Activated CD4-positive, alpha-beta T cell treated with anti-CD3 and anti-CD28 coated beads, Interleukin-2, Interleukin-6, amounts not matched to agents 100 ng/mL and 50 ng/mL, durations not matched to agents 16 hours and 8 hours (primary cell): ENCODE results near the gene KLHL36.

Experiments used
- DNase-seq: peaks from one replicate; pipeline ENCODE4 v3.0.0-alpha.2; 2020

KLHL36 gene

DNA sequence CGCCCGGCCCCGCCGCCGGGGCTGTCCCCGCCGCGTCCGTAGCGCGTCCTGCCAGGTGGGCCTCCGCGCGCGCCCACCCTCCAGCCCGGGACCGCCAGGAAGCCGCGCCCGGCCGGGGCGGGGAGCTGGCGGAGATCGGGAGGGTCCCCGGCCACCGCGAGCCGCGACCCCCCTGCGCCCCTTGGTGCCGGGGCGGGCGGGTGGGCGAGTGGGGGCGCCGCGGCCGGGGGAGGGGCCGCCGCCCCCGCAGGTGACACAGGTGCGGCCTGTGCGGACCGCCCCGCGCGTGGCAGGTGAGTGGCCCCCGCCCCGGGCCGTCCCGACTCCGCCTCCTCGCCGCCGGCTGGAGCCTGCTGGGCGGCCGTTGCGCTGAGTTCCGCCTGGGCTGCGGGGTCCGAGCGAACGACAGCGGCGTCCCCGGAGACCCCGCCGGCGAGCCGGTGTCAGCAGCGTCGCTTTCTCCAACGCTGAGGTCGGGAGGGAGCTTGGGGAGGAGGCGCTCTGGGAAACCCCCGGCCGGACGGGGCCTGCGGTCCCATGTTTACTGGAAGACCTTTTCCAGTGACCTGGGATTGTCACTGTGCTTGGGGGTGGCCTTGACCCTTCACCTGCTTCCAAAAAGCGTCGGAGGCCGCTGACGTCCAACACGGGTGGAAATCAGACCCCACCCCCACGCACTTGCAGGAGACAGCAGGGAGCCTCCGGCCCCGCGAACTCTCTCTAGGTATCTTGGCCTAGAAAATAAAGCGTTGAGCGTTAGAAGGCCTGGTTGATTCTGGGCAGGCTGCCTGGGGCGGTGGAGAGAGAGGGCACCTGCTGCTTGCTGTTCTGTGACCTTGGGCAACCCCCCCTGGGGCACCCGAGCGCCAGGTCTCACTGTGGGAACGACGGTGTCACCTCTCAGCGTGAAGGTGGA lies 542 bp downstream of the KLHL36 start:
- peak; percentile 36 for DNase-seq

DNA sequence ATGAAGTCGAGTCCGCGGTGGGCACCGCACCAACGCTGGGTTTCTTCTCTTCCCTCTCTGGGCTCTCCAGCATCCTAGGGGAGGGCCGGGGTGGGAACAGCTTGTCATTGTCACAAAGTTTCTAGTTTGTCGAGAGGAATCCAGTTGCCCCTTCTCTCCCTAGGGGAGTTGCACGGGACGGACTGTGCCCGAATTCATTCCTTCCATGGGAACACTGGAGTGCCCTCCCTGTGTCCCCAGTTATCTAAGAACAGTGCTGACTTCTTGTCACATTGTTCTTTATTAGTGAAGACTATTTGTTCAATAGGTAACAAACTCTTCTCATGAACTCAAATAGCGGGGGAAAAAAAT lies 1.2 kb downstream of the KLHL36 start:
- no peak for DNase-seq

GRCh38 chr16:84650062-84650991 lies 2.0 kb downstream of the KLHL36 start:
- no peak for DNase-seq

GRCh38 chr16:84652566-84652965 lies 4.3 kb downstream of the KLHL36 start:
- peak; percentile 13 for DNase-seq

GRCh38 chr16:84654238-84654637 lies 5.9 kb downstream of the KLHL36 start:
- no peak for DNase-seq

- DNase-seq = no peak
These were observed 6.7 kb downstream of the KLHL36 start for GRCh38 chr16:84654998-84655397.

DNA sequence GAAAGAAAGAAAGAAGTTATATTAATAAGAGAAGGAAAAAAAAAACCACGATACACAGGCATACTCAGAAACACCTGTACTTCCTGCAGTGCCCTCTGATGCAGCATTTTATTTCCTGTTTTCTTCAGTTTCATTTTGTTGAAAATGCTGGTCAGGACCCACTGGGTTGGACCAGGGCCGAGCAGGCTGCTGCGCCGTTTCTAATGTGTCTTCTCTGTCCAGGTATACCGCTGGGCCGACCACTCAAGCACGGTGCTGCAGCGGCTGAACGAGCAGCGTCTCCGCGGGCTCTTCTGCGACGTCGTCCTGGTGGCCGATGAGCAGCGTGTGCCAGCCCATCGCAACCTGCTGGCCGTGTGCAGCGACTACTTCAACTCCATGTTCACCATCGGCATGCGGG lies 8.3 kb downstream of the KLHL36 start:
- no peak for DNase-seq

GRCh38 chr16:84657229-84657837 lies 9.0 kb downstream of the KLHL36 start:
- DNase-seq = no peak

- DNase-seq = no peak
These were observed 10.4 kb downstream of the KLHL36 start for GRCh38 chr16:84658690-84659089.

- no peak for DNase-seq
These were observed 11.5 kb downstream of the KLHL36 start for GRCh38 chr16:84659656-84660300.

GRCh38 chr16:84660973-84661372 lies 12.7 kb downstream of the KLHL36 start:
- no peak for DNase-seq

DNA sequence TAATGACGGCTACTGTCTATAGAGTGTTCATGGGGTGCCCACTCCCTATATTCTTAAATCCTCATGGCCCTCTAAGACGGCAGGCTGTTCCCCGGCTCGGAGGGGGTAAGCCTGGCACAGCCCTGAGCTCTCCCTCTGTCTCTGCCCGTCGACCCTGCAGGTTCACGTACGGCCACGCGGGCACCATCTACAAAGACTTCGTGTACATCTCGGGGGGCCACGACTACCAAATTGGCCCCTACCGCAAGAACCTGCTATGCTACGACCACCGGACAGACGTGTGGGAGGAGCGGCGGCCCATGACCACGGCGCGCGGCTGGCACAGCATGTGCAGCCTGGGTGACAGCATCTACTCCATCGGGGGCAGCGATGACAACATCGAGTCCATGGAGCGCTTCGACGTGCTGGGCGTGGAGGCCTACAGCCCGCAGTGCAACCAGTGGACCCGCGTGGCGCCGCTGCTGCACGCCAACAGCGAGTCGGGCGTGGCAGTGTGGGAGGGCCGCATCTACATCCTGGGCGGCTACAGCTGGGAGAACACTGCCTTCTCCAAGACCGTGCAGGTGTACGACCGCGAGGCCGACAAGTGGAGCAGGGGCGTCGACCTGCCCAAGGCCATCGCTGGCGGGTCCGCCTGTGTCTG lies 13.2 kb downstream of the KLHL36 start:
- DNase-seq = no peak

GRCh38 chr16:84662471-84662870 lies 14.2 kb downstream of the KLHL36 start:
- no peak for DNase-seq

DNA sequence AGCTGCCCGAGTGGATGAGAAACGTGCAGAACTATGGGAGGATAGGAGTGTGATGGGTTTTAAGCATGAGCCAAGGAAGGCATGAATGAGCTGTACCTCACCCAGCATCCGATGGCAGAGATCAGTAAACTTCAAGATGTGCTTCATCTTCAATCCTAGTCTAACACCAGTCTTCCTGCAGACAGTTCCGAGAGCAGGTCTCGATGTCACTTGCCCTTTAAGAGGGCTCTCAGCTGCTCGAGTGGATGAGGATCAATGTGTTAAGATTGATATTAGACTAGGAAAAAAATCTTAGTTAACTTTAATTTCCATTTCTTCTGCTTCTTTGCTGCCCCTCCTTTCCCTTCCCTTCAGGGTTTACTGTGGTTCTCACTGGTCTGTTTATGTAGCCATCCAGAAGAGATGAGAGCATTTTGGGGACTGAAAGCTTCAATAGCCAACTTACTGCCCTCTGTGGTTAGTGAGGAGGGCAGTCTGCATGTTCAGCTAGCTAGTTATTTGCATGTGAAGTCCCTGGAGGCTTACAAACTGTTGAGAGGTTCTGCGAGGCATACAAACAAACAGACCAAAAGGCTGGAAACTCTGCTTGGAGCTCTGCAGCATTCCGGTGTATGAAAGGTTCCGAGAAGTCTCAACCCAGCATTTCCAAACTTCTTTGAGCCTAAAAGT lies 15.3 kb downstream of the KLHL36 start:
- DNase-seq = no peak

- DNase-seq = no peak
These were observed 17.0 kb downstream of the KLHL36 start for GRCh38 chr16:84665359-84665758.

DNA sequence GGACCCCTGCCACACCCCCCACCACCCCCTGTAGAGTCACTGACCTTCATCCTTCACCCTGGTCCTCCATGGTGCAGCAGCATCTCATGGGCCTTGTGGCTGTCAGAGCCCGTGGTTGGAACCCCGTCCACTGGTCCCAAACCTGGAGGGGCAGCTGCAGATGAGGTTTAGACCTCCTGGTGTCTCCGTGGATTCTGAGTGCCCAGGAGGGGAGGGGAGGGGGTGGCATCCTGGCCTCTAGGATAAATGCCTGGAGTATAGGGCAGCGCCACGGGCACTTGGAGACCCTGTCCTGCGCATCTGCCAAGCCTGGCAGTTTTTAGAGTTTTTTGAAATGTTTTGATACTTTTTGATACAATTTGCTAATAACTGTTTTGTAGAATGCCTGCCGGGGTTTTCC lies 17.5 kb downstream of the KLHL36 start:
- DNase-seq = no peak

GRCh38 chr16:84667600-84668309 lies 19.4 kb downstream of the KLHL36 start:
- no peak for DNase-seq

GRCh38 chr16:84670063-84670462 lies 21.8 kb downstream of the KLHL36 start:
- no peak for DNase-seq

- peak; percentile 85 for DNase-seq
These were observed 24.2 kb downstream of the KLHL36 start for GRCh38 chr16:84672276-84673202.

- DNase-seq = no peak
These were observed 24.9 kb downstream of the KLHL36 start for GRCh38 chr16:84673203-84673535.
